ENCODE measurements around the gene PDE6D.

The PDE6D gene

DNA sequence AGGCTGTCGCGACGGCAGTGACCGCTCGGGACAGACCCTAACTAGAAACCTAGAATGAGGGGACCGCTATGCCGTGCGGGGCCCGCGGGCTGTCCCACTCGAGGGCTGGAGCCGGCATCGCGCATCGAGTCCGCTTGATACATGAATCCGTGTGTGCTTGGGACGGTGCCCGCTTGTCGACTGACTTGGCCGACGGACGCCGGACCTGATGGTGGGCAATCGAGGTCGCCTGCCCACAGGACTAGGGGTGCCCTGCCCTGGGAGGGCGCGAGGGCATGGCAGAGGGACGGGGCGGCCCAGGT is 73.5 kb downstream of the PDE6D start:
- DNase-seq (ENCODE audit: low read depth), result peak; percentile 41

DNA sequence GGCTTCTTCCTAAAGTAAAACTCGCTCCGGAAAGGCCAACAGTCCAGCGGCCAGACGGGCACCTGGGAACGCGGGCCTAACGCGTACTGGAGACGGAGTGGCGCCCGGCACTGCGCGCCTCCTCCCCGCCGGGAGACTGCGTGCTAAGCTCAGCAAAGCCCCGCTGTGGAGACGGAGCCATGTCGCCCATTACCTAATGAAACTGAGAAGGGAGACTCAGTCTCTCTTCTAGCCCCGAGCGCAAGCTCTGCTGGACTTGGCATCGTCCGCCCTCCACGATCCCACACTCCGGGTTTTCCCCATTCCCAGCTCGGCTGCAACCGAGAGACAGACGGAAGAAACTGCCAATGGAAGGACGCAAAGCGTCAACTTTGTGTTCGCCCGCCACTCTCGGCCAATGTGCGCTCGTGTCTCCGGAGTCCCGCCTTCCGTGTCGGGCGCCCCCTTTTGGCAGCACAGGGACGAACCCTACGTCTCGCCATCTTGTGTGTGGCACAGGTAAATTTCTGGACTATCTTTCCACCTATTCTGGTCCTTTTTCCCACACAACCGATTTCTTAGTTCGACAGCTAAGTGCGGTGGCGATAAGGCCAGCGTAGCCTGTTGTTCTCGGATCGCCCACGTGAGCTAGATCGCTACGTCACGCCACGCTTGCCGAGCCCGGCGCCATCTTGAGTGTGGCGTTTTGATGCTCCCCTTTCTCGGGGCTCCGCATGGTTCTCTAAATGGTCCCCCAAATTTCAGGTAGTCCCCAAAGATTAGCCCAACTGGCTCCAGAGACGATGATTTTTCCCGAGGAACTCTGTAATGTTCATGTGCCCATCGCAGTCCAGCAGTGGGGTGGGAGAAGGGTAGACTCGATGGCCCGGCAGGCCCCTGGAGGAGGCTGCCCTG is 74.1 kb downstream of the PDE6D start:
- peak; percentile 99 for DNase-seq (ENCODE audit: low read depth)

DNA sequence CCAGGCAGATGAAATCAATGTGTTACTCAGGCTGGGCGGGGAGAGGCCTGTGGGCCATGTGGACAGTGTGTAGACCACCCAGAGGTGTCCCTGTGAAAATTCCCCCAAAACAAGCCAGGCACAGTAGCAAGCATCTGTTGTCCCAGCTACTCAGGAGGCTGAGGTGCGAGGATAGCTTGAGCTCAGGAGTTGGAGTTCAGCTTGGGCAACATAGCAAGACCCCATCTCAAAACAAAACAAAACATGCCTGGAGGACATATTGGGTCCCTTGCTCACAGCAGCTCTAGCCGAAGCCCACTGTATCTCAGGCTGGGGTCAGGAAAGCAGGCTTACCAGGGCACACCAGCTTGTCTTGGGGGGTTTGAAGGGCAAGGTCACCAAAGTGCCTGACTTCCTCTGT is 77.1 kb downstream of the PDE6D start:
- DNase-seq (ENCODE audit: low read depth), result no peak

DNA sequence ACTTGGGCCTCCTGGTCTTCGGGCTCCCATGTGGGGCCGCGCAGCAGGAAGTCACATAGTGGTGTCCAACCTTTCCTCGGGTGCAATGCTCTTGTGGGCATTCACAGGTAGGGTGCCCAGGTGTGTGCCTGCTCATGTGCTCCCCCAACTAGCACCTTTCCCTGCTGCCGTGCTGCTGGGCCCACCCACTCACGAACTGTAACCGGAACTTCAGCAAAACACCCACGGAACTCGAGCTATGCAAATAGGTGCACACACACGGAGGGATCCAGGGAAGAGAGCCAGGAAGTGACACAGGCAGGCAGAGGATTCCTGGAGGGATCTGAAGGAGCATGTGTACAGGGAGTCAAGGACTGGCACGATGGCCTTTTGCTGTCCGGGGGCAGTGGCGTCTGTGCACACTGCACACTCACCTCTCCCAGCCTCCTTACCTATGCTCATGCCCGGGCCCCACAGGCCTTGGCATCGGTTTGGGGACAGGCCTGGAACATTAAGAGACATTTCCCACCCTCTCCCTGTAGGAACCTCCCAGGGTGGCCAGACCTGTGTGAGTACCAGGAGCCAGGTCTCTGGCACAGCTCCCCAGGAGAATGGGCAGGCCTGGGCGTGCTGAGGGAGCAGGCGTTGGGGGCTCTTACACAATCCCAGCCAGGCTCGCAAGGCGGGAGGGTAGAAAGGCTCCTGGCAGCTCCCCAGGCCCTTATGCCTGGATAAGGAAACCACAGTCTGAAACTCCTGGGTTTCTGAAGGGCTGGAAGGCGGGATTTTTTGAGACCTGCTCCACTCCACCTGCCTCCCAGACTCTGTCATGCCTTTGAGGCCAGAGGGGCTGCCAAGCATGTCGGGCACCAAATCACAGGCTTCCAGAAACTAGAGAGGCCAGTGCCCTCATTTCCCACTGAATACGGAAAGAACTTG is 79.4 kb downstream of the PDE6D start:
- DNase-seq (ENCODE audit: low read depth), result peak; percentile 71

DNA sequence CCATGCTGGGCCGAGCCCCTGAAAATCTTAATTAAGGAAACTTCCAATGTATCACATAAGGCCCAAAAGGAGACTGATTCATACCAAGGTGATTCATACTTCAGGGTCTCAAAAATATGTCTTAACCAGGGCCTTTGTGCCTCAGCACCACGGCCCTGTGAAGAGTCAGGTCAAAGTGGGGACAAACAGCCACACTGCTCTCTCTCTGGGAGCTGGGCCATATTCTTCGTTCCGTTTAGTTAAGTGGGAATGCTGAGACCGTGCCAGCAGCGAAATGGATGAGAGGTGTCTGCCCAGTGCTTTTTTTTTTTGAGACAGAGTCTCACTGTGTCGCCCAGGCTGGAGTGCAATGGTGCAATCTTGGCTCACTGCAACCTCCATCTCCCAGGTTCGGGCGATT is 82.1 kb downstream of the PDE6D start:
- DNase-seq (ENCODE audit: low read depth), result no peak

DNA sequence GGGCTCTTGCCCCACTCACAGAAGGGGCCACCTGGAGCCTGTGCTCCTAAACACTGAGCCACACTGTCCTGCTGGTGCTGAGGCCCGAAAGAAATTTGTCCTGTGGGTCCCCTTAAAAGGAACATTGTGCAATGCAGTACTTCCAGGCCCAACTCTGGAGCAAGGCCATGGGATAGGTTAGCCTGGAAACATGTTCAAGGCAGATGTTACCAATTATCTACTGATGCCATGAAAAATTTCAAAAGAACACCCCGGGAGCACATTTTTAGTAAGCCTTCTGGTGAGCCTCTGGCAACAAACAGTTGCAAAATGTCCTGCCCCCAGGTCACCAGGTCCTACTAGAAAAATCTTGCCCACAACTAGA is 85.1 kb downstream of the PDE6D start:
- DNase-seq (ENCODE audit: low read depth), result peak; percentile 43

DNA sequence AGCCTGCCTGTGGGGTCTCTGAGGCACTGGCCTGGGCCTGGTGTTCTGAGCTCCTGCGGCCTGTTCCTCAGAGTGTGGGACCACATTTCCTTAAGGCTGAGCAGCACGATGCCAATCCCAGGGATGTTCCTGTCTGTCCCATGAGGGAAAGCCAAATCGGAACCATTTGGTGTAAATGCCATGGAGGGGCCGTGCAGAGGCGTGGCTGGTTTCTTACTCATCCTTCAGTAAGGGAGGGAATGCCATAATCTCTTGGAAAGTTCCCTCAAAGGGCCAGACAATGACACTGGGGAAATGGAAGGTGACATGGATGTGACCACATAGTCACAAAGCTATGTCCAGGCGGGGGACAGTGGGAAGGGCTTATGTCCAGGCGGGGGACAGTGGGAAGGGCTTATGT is 87.1 kb downstream of the PDE6D start:
- DNase-seq (ENCODE audit: low read depth), result no peak

DNA sequence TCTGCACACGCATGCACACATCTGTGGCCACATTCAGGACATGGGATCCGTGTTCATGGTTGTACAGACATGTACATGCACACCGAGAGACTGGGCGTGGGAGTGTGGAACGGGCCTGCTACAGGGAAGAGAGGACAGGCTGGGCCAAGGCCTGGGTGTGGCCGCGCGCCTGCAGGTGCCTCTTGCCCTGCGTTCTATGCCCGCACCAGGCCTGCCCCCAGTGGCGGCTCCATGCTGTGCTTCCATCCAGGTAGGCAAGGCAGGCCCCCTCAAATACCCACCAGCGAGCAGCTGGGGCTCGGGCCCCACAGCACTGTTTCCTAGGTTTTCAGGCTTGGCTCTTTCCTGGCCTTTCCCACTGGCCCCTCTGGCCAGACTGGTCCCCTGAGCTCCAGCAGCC is 88.2 kb downstream of the PDE6D start:
- no peak for DNase-seq (ENCODE audit: low read depth)

DNA sequence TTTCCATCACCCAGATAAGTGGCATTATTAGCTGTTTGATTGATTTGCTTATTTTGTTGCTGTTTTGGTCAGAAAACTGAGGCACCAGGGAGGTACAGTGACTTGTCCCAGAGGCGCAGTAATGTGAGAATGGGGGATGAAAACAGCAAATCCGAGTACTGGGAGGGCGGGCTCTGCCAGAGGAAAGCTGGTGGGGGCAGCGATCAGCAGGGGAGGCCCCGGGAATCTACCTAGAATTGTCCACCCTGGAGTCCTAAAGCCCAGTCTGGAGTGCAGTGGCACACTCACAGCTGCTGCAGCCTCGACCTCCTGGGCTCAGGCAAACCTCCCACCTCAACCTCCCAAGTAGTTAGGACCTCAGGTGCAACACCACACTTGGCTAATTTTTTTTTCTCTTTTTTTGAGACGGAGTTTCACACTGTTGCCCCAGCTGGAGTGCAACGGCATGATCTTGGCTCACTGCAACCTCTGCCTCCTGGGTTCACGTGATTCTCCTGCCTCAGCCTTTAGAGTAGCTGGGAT is 89.8 kb downstream of the PDE6D start:
- no peak for DNase-seq (ENCODE audit: low read depth)

DNA sequence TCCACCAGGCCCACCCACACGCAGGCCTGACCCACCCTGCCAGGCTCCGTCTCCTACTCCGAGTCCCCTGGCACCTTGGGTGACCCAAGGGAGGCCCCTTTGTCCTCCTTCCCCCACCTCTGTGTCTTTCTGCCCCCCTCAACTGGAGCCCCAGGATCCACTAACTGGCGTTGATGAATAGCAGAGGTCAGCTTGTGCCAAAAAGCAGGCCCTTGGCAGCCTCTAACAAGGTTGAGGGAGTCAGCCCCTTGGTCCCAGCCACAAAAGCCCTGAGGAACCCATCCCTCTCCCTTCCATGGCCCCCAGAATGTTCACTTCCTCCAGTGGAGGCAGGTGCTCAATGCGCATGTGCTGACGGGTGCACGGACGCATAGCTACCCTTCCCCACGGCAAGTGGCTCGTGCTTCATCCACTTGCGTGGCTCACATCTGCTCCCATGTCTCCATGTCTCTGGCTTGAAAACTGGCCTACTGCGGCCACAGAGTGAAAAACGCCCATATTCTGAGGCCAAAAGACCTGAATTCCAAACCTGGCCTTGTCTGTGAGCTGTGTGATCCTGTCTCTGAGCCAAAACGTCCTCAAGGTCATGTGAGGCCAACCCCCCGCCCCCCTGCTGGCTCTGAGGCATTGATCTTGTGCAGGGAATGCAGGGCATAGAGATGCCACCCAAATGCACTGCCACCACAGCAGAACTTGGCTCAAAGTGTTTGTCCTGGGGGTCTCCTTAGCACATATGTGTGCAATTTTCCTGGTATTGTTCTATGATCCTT is 91.8 kb downstream of the PDE6D start:
- no peak for DNase-seq (ENCODE audit: low read depth)

DNA sequence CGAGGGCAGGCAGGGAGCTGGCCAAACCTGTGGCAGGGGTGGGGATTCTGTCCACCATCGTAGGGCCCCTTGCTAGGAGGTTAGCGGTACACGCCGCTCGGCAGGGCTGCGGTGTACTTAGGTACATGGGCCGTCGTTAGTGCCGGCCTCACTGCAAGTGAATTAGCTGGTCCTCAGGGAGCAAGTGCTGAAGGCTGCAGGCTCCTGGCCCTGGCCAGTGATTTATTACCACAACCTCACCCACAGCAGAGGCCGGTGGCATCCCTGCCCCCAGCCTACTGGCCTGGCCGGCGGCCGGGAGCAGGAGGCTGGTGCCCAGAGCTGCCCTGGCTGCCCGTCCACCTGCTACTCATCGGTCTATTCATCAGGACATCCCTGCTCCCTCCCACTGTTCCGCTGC is 92.4 kb downstream of the PDE6D start:
- DNase-seq (ENCODE audit: low read depth), result no peak

DNA sequence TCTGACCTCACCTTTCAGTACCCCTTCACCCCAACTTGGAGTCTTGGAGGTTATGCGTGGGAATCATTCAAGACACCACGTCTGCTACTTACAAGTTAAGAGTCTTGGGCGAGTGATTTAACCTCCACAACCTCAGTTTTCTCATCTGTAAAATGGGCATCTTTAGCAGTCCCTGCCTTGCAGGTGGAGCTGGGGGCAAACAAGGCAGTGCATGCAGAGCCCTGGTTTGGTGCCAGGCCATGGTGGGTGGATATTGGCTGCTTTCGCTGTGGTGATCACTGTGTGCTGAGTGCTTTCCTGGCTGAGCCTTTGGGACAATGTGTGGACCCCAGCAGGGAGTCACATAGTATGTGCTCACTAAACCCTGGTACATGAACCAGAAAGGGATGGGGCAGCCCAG is 93.1 kb downstream of the PDE6D start:
- DNase-seq (ENCODE audit: low read depth), result no peak

DNA sequence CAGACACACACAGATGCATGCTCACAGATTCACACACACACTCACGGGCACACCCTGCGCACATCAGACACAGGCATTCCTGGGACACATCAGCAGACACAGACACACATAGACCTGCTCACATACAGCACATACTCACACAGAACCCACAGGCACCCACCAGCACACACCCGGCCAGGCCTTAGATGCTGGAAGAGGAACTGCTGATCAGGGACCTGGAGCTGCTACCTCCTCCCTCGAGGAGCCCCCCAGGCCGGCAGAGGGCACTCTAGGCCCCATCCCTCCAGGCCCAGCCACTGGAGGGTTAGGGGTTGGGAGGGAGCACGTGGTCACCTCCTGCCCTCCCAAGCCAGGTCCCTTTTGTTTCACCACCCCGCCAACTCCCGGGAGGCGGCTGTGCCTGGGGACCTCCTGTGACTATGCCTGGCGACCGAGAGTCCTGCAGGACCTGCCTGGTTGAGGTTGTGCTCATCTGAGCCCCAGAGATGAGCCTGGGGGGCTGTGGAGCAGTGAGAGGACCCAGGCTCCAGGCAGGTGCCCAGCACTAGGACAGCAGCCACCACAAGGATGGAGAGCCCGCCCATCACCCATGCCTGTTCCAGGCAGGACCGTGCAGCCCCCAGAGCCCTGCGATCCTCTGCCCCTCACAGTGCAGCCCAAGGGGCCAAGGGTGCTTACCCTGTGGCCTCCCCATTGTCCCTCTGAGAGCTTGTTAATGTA is 93.8 kb downstream of the PDE6D start:
- DNase-seq (ENCODE audit: low read depth), result no peak

DNA sequence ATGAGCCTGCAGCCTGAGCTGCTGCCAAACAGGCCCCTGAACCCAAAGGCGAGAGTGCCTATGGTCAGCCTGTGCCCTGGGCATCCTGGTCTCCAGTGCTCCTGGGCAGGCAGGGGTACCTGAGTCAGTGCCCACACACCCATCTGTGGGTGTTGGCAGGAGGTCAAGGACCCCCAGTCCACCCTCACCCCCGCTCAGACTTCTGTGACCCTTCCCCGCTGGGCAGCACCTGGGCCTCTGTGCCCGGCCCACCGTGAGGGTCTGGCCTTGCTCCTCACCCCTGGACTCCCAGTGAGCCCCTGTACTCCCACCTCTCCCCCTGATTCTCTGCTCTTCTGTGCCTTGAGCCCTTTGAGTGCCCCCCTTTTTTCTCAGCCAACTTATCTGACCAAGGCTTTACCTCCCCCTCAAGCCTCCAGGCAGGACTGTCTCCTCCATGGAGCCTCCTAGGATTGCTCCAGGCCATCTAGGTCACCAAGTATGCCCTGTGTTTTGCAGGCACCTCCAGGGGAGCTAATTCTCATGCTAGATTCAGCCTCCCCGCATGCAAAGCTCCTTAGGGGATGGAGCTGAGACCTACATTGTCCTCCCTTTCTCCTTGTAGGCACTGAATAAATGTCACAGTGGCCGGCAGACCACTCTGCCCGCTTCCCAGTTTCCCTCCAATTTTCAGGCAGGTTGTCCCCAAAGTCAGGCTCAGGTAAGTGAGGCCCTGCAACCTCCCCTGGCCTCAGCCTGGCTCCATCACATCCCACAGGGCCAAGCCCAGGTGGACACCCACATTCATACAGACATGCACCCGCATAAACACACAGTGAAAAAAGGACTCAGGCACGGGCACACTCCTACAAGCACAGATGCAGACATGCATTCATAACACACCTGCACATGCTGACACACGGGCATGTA is 94.6 kb downstream of the PDE6D start:
- no peak for DNase-seq (ENCODE audit: low read depth)

DNA sequence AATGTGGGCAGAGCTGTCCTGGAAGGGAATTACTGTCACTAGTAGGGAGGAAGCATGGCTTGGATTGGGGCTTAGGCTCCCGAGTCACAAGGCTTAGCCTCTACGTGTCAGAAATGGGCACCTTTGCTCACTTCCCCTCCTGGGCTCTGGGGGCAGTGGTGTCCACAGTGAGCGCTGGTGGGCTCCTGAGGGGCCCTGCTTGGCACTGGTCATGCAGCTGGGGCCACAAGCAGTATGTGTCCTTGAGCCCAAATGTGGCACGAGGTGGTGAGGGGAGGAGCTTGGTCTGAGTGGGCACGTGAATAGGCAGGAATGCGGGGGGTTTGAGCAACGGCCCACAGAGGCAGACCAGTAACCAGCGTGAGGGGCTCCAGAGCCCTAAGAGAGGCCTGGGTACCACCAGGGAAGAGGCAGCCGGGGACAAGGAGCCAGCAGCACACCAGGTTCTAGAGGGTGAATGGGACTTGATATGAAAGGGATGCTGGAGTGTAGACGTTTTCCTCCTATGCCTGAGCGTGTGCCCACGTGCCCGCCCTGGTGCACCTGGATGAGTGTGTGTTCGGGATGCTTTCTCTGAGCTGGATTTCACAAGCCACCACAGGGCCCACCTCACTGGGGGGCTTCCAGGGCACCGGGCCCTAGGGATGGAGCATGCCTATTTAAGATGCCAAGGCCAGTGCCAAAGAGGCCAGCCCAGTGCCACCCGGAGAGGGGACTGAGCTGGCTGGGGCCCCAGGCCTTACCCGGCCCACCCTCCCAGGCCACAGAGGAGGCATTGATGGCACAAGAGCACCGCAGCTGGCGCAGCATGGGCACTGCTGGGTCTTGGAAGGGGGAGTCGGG is 95.5 kb downstream of the PDE6D start:
- DNase-seq (ENCODE audit: low read depth), result no peak

DNA sequence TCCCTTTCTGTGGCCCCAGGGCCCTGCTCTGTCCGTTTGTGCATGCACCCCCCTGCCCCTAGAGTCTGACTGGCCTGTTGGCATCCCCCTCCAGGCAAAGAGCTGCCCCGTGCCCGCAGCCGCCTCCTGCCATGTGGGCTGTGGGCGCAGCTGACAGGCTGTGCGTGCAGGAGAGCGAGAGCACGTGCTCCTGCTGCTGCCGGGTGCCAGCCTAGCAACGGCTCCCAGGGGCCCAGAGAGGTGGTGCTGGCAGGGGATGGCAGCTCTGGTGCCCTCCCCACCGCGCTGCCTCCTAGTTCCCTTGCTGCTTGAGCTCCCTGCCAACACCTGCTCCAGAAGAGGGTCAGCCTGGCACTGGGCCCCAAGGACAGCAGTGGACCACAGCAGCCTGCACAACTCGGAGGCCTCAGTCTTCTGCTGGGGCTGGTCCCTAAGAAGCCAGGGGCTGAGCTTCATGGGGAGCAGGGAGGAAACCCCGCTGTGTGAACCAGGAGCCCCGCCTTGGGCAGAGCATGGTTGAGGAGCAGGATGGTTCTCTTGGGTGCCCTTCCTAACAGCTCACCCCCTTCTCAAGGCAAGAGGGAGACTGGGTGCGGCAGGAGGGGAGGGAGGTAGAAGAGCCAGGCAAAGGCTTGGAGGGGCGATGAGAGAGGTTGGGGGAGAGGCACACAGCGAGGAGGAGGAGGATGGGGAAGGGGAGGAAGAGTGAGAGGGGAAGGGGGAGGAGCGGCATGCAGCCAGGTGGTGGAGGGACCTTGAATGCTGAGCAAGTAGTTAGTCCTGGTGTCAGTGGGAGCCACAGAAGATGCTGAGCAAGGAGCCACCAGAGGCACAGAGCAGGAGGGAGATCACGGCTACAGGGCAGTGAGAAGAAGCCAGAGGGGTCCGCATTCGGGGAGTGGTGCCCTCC is 96.5 kb downstream of the PDE6D start:
- DNase-seq (ENCODE audit: low read depth), result no peak

DNA sequence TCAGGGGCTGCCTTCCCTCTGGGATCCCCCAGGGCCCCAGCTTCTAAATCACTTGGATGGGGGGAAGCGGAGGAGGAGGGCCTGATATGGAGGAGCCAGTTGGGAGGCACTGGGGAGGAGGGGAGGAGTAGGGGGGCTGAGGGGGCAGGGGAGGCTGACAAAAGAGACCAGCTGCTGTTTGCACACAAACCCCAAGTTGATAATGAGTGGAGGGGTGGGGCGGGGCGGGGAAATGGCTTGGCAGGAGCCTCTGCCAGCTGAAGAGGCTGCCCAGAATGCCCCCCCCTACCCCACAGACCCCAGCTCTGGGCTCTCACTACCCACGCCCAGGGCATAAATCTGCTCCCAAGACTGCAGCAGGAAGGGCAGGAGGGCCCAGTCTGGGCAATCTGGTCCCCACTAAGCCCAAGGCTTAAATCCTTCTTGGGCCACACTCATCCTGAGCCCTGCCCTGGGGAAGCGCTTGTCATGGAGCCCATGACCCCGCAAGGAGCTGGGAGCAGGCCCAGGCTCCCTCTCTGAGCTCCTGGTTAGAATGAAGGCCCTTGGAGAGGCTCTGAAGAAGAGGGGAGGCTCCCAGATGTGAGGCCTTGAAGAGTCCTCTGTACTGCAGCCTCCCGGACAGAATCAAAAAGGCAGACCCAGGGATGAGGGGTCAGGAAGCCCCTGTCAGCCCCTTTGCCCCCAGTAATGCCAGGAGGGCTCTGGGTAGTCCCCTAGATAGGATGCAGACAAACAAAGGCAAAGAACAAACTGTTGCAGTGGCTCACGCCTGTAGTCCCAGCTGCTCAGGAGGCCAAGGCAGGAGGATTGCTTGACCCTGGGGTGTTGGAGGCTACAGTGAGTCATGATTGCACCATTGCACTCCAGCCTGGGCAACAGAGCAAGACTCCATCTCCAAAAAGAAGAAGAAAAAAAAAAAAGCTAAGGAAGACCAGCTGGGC is 97.5 kb downstream of the PDE6D start:
- DNase-seq (ENCODE audit: low read depth), result no peak
